Mesenchymal stem cell (in vitro differentiated cells and primary cell): ENCODE results near the gene PLIN4.

Experiments
- DNase-seq: peaks from one replicate; pipeline ENCODE4 v3.0.0-alpha.2; 2013
- H2AFZ ChIP-seq: one replicate; pipeline ENCODE4 v1.6.1; 2013; ENCODE audit warnings: low read depth, mild to moderate bottlenecking, control low read depth, inconsistent platforms, low read length, moderate library complexity
- H2AK5ac ChIP-seq: 2 replicates; pipeline ENCODE4 v1.6.1; 2013; ENCODE audit warnings: low read length, moderate library complexity, mild to moderate bottlenecking, inconsistent platforms; ENCODE audit not compliant: severe bottlenecking
- H2BK120ac ChIP-seq: one replicate; pipeline ENCODE4 v1.6.1; 2013; ENCODE audit warnings: low read depth, mild to moderate bottlenecking, inconsistent platforms, low read length, moderate library complexity
- H2BK12ac ChIP-seq, 2 experiments: one replicate each; pipeline ENCODE4 v1.6.1; 2013; ENCODE audit warnings: inconsistent platforms in 2 of 2, low read length in 2 of 2, mild to moderate bottlenecking in 2 of 2, moderate library complexity in 2 of 2, control low read depth in 1 of 2
- H2BK15ac ChIP-seq: one replicate; pipeline ENCODE4 v1.6.1; 2013; ENCODE audit warnings: mild to moderate bottlenecking, low read depth, inconsistent platforms; ENCODE audit not compliant: poor library complexity, severe bottlenecking
- H2BK5ac ChIP-seq: 2 replicates; pipeline ENCODE4 v1.6.1; 2013; ENCODE audit warnings: low read depth, mild to moderate bottlenecking, low read length, control low read depth, inconsistent platforms; ENCODE audit not compliant: poor library complexity, severe bottlenecking
- H3K14ac ChIP-seq, 2 experiments: one replicate each; pipeline ENCODE4 v1.6.1; 2013; ENCODE audit warnings: inconsistent platforms in 2 of 2, low read length in 2 of 2, control low read depth in 1 of 2, mild to moderate bottlenecking in 1 of 2, moderate library complexity in 1 of 2
- H3K18ac ChIP-seq, 2 experiments: one replicate each; pipeline ENCODE4 v1.6.1; 2013; ENCODE audit warnings: inconsistent platforms in 2 of 2, low read length in 2 of 2, control low read depth in 1 of 2, low read depth in 1 of 2, mild to moderate bottlenecking in 1 of 2
- H3K23ac ChIP-seq, 2 experiments: one replicate each; pipeline ENCODE4 v1.6.1; 2013; ENCODE audit warnings: inconsistent platforms in 2 of 2, low read length in 2 of 2, mild to moderate bottlenecking in 2 of 2, moderate library complexity in 2 of 2, control low read depth in 1 of 2
- H3K27ac ChIP-seq: 2 replicates; pipeline ENCODE4 v1.5.1; 2013; ENCODE audit warnings: mild to moderate bottlenecking, moderate library complexity, low read length, control low read depth, inconsistent platforms; ENCODE audit not compliant: poor library complexity, severe bottlenecking
- H3K27me3 ChIP-seq, 2 experiments: 2 replicates each; pipeline versions ENCODE4 v1.6.1 to v1.7.0; 2013; ENCODE audit warnings: low read length in 2 of 2, mild to moderate bottlenecking in 2 of 2, moderate library complexity in 2 of 2, control low read depth in 1 of 2, inconsistent platforms in 1 of 2; ENCODE audit not compliant: control insufficient read depth in 1 of 2, insufficient read depth in 1 of 2
- H3K36me3 ChIP-seq, 2 experiments: 2 replicates each; pipeline versions ENCODE4 v1.6.1 to v1.7.0; 2013; ENCODE audit warnings: low read length in 2 of 2, control low read depth in 1 of 2, inconsistent platforms in 1 of 2, low read depth in 1 of 2, mild to moderate bottlenecking in 1 of 2; ENCODE audit not compliant: insufficient read depth in 2 of 2, control insufficient read depth in 1 of 2
- H3K4ac ChIP-seq, 2 experiments: one replicate each; pipeline ENCODE4 v1.6.1; 2013; ENCODE audit warnings: inconsistent platforms in 2 of 2, low read length in 2 of 2, mild to moderate bottlenecking in 2 of 2, moderate library complexity in 2 of 2, control low read depth in 1 of 2, low read depth in 1 of 2
- H3K4me1 ChIP-seq: 2 replicates; pipeline ENCODE4 v1.6.1; 2013; ENCODE audit warnings: low read depth, low read length, control low read depth; ENCODE audit not compliant: control insufficient read depth, insufficient read depth
- H3K4me2 ChIP-seq: 2 replicates; pipeline ENCODE4 v1.6.1; 2013; ENCODE audit warnings: low read length, mild to moderate bottlenecking, inconsistent platforms; ENCODE audit not compliant: poor library complexity, severe bottlenecking
- H3K4me3 ChIP-seq, 2 experiments: 2 replicates each; pipeline versions ENCODE4 v1.5.1 to v1.7.0; 2013; ENCODE audit warnings: low read length in 2 of 2, mild to moderate bottlenecking in 2 of 2, control low read depth in 1 of 2, low read depth in 1 of 2; ENCODE audit not compliant: insufficient read depth in 1 of 2
- H3K79me1 ChIP-seq: replicated peaks from 2 replicates; pipeline ENCODE4 v1.6.1; 2013; ENCODE audit warnings: mild to moderate bottlenecking, control low read depth, low read length, inconsistent platforms; ENCODE audit not compliant: poor library complexity, severe bottlenecking
- H3K9ac ChIP-seq: 2 replicates; pipeline ENCODE4 v1.7.0; 2013; ENCODE audit warnings: mild to moderate bottlenecking, low read length, moderate library complexity
- H3K9me3 ChIP-seq: 2 replicates; pipeline ENCODE4 v1.7.0; 2013; ENCODE audit warnings: mild to moderate bottlenecking, low read length; ENCODE audit not compliant: control insufficient read depth
- H4K8ac ChIP-seq: one replicate; pipeline ENCODE4 v1.6.1; 2013; ENCODE audit warnings: inconsistent platforms, mild to moderate bottlenecking, low read length, moderate library complexity
- H4K91ac ChIP-seq: one replicate; pipeline ENCODE4 v1.6.1; 2013; ENCODE audit warnings: mild to moderate bottlenecking, low read length, inconsistent platforms
- WGBS: methylation state at CpG from one replicate; pipeline ENCODE4 v1.1.7; 2013; ENCODE audit warnings: mixed read lengths; 5-methylcytosine and 5-hydroxymethylcytosine counted together

Gene PLIN4

GRCh38 chr19:4453232-4454179 lies 64.8 kb downstream of the PLIN4 start:
- Histone ChIP-seq H2BK5ac (no peak overlapping the region), H3K14ac (no peak overlapping the region), H2AK5ac (no peak overlapping the region), H3K4ac (no peak overlapping the region), H3K27ac (no peak overlapping the region), H4K91ac (no peak overlapping the region), H2BK12ac (peak overlapping the region in 1 of 2 experiments; percentile 16), H3K18ac (no peak overlapping the region), H3K4me1 (peaks cover 38% of the 10 kb centered on the region), H3K9ac (peak overlapping the region; percentile 100), H3K4me2 (no peak overlapping the region), H4K8ac (no peak overlapping the region), H2AFZ (no peak overlapping the region), H3K36me3 (peaks cover 53 to 60% of the 10 kb centered on the region in 2 experiments), H3K23ac (no peak overlapping the region), H3K4me3 (peak overlapping the region; percentile 6 to 99), H2BK120ac (no peak overlapping the region), H2BK15ac (no peak overlapping the region), H3K27me3 (no peaks in the 10 kb centered on the region), H3K79me1 (peaks cover 42% of the 10 kb centered on the region), H3K9me3 (no peaks in the 10 kb centered on the region)
- 89% methylated on average over 34 of the region's 34 CpGs for WGBS
- no peak for DNase-seq

GRCh38 chr19:4452230-4452990 lies 65.9 kb downstream of the PLIN4 start:
- Histone ChIP-seq H4K8ac (no peak overlapping the region), H4K91ac (no peak overlapping the region), H3K27ac (no peak overlapping the region), H3K18ac (no peak overlapping the region), H3K36me3 (peaks cover 64 to 71% of the 10 kb centered on the region in 2 experiments), H3K9me3 (no peaks in the 10 kb centered on the region), H3K4me1 (peaks cover 31% of the 10 kb centered on the region), H2BK5ac (no peak overlapping the region), H3K23ac (no peak overlapping the region), H2AFZ (no peak overlapping the region), H3K27me3 (no peaks in the 10 kb centered on the region), H2BK120ac (no peak overlapping the region), H3K4ac (no peak overlapping the region), H3K14ac (no peak overlapping the region), H3K4me2 (no peak overlapping the region), H3K79me1 (peaks cover 51% of the 10 kb centered on the region), H3K4me3 (no peak overlapping the region), H2BK12ac (no peak overlapping the region), H2AK5ac (no peak overlapping the region), H3K9ac (no peak overlapping the region), H2BK15ac (no peak overlapping the region)
- no peak for DNase-seq
- 90% methylated on average over 24 of the region's 24 CpGs for WGBS
